Lung (tissue), 12 donors: ENCODE data around the gene PEX11A. TPM values are rescaled to one million over a fixed set of nuclear protein-coding genes. Genes with fewer than 3 reads are reported as not detected.

Source experiments
- ATAC-seq: fragments of 200-7000 bp; cut with Tn5 transposase; one replicate; pipeline ENCODE4 v1.9.1; 2020; ENCODE audit warnings: moderate number of reproducible peaks; ENCODE audit not compliant: insufficient read depth, low FRiP score
- DNase-seq, 3 donors: peaks; one replicate each; pipeline ENCODE4 v3.0.0-alpha.2; 2013 to 2017
- H3K27ac ChIP-seq, 2 donors: one replicate each; pipeline ENCODE4 v1.5.1; 2013; ENCODE audit warnings: mild to moderate bottlenecking in 2 of 2, moderate library complexity in 2 of 2, control low read depth in 1 of 2, inconsistent platforms in 1 of 2, low read depth in 1 of 2, low read length in 1 of 2
- H3K27me3 ChIP-seq, 3 donors: one replicate each; pipeline ENCODE4 v1.5.1; 2013; ENCODE audit warnings: low read length in 2 of 3; ENCODE audit not compliant: control insufficient read depth in 3 of 3, insufficient read depth in 3 of 3
- H3K36me3 ChIP-seq, 4 donors: one replicate each; pipeline ENCODE4 v1.5.1; 2013; ENCODE audit warnings: low read length in 4 of 4, mild to moderate bottlenecking in 1 of 4, moderate library complexity in 1 of 4; ENCODE audit not compliant: control insufficient read depth in 4 of 4, insufficient read depth in 4 of 4
- H3K4me1 ChIP-seq, 5 donors: one replicate each; pipeline ENCODE4 v1.5.1; 2013; ENCODE audit warnings: low read length in 5 of 5, mild to moderate bottlenecking in 2 of 5, moderate library complexity in 1 of 5; ENCODE audit not compliant: control insufficient read depth in 5 of 5, insufficient read depth in 5 of 5
- H3K4me3 ChIP-seq: one replicate; pipeline ENCODE4 v1.5.1; 2013; ENCODE audit warnings: mild to moderate bottlenecking, control low read depth, moderate library complexity
- H3K9ac ChIP-seq, 2 donors: one replicate each; pipeline ENCODE4 v1.5.1; 2013; ENCODE audit warnings: low read length in 2 of 2, control low read depth in 1 of 2; ENCODE audit not compliant: insufficient read depth in 1 of 2
- H3K9me3 ChIP-seq, 4 donors: one replicate each; pipeline ENCODE4 v1.5.1; 2013; ENCODE audit warnings: low read length in 3 of 4, mild to moderate bottlenecking in 1 of 4, moderate library complexity in 1 of 4; ENCODE audit not compliant: control insufficient read depth in 4 of 4, insufficient read depth in 3 of 4
- CTCF ChIP-seq: IDR thresholded peaks from 2 replicates; pipeline ENCODE4 v1.5.1; 2012; ENCODE audit warnings: mild to moderate bottlenecking; ENCODE audit errors: control extremely low read depth, extremely low read depth
- WGBS, 2 donors: extraction: QIAGEN DNeasy Blood & Tissue Kit; methylation state at CpG; one replicate each; pipeline ENCODE4 v1.1.7; 2013; 5-methylcytosine and 5-hydroxymethylcytosine counted together
- polyA plus RNA-seq, 2 donors: library from polyadenylated mRNA; stranded (reverse); fragments of 200-250 nt; gene quantifications; one replicate each; pipeline ENCODE4 v1.2.1, GENCODE V29; 2013
- total RNA-seq, 2 donors: library from RNA; depleted of rRNA in 1 of 2; stranded (reverse); fragments of >200 nt in 1 of 2; gene quantifications; one replicate each; pipeline ENCODE4 v1.2.1, GENCODE V29; 2014 to 2021
- donor health status: control.
- donor health status: control.
- donor health status: Bipolar disorder and iron deficiency.
- donor health status: healthy.
- donor health status: DM: yes; HTN: yes; CAD: no.

Gene PEX11A
- total and polyA plus RNA-seq, 4 donors, result 5.6 to 7.9 (median 6.1) TPM

- DNase-seq (no peak), ATAC-seq (no peak)
- H3K27ac ChIP-seq, result no peak overlapping the region
- H3K4me1 ChIP-seq, result peaks cover 0 to 8% (median 0%) of the 10 kb centered on the region in 5 donors
- no peak overlapping the region for H3K4me3 ChIP-seq
- TF ChIP-seq CTCF, result no peak
- H3K9ac ChIP-seq, result no peak overlapping the region
- H3K27me3 ChIP-seq, result no peaks in the 10 kb centered on the region
- H3K9me3 ChIP-seq, result no peaks in the 10 kb centered on the region
- H3K36me3 ChIP-seq, result peaks cover 0 to 7% (median 1%) of the 10 kb centered on the region in 4 donors
Observed at GRCh38 chr15:89686522-89686921, 4.0 kb downstream of the PEX11A start.

GRCh38 chr15:89685995-89686394, 4.6 kb downstream of the PEX11A start:
- peaks cover 0 to 7% (median 1%) of the 10 kb centered on the region in 4 donors for H3K36me3 ChIP-seq
- H3K9ac ChIP-seq, result no peak overlapping the region
- TF ChIP-seq CTCF, result no peak
- peaks cover 0 to 8% (median 3%) of the 10 kb centered on the region in 5 donors for H3K4me1 ChIP-seq
- DNase-seq (no peak), ATAC-seq (no peak)
- no peak overlapping the region for H3K4me3 ChIP-seq
- H3K9me3 ChIP-seq, result no peaks in the 10 kb centered on the region
- no peak overlapping the region for H3K27ac ChIP-seq
- WGBS, 2 donors, result 85 to 86% methylated on average over 2 of the region's 2 CpGs
- H3K27me3 ChIP-seq, result no peaks in the 10 kb centered on the region

- Histone ChIP-seq H3K4me1 (peaks cover 0 to 11% (median 9%) of the 10 kb centered on the region in 5 donors), H3K9ac (no peak overlapping the region), H3K36me3 (peaks cover 0 to 7% (median 1%) of the 10 kb centered on the region in 4 donors), H3K27me3 (no peaks in the 10 kb centered on the region), H3K9me3 (no peaks in the 10 kb centered on the region), H3K4me3 (no peak overlapping the region), H3K27ac (peak overlapping the region in 1 of 2 donors; percentile 29)
- 94% methylated on average over 2 of the region's 2 CpGs for WGBS, 2 donors
- DNase-seq (no peak), ATAC-seq (no peak)
- no peak for TF ChIP-seq CTCF
Observed at GRCh38 chr15:89681146-89681545, 9.4 kb downstream of the PEX11A start.

GRCh38 chr15:89680282-89680873, 10.2 kb downstream of the PEX11A start:
- Histone ChIP-seq H3K9me3 (no peaks in the 10 kb centered on the region), H3K4me1 (peaks cover 0 to 11% (median 9%) of the 10 kb centered on the region in 5 donors), H3K27me3 (no peaks in the 10 kb centered on the region), H3K9ac (no peak overlapping the region), H3K4me3 (no peak overlapping the region), H3K36me3 (peaks cover 0 to 7% (median under 1%) of the 10 kb centered on the region in 4 donors), H3K27ac (peak overlapping the region; percentile 29 to 51)
- no peak for TF ChIP-seq CTCF
- 55 to 71% methylated on average over 5 of the region's 5 CpGs for WGBS, 2 donors
- DNase-seq (peak; percentile 49 to 85 (median 71)), ATAC-seq (peak; percentile 39)
